K562 (cell line): ENCODE data around the gene GABRR3. TPM values are rescaled to one million over a fixed set of nuclear protein-coding genes. Genes with fewer than 3 reads are reported as not detected.
A peak's percentile ranks its signal among the peaks of the same experiment; 100 is the strongest.

Experiments used
- BRF1 ChIP-seq: IDR thresholded peaks from 3 replicates; pipeline ENCODE4 v1.6.1; 2011; ENCODE audit warnings: borderline replicate concordance, mild to moderate bottlenecking; ENCODE audit not compliant: insufficient read length; ENCODE audit errors: extremely low read depth
- CXXC5 ChIP-seq: fragments of 250-450 bp; sonication (Bioruptor Pico); IDR thresholded peaks from 2 replicates; pipeline ENCODE4 v1.8.0; 2022; ENCODE audit warnings: inconsistent platforms, mild to moderate bottlenecking, moderate library complexity
- FIP1L1 ChIP-seq: fragments of 200-400 bp; formaldehyde crosslinking; IDR thresholded peaks from 2 replicates; pipeline ENCODE4 v1.6.1; 2018; ENCODE audit warnings: mild to moderate bottlenecking, low read depth, low read length; ENCODE audit not compliant: poor library complexity, severe bottlenecking
- FOXJ2 ChIP-seq: fragments of 200-800 bp; sonication (Bioruptor generic); IDR thresholded peaks from 2 replicates; pipeline ENCODE4 v1.6.1; 2016; ENCODE audit warnings: missing genetic modification characterization, missing compliant biosample characterization
- GATA2 ChIP-seq: sonication (generic); formaldehyde crosslinking; IDR thresholded peaks from 2 replicates; pipeline ENCODE4 v1.4.0; 2020; ENCODE audit warnings: mild to moderate bottlenecking, missing genetic modification reagents
- ILF3 ChIP-seq: fragments of 450-650 bp; IDR thresholded peaks from 2 replicates; pipeline ENCODE4 v1.6.1; 2018; ENCODE audit warnings: antibody characterized with exemption, mild to moderate bottlenecking, moderate library complexity, borderline replicate concordance
- MYC ChIP-seq, 2 experiments: fragments of 250-450 bp in 1 of 2; sonication (Bioruptor Pico) in 1 of 2; IDR thresholded peaks; 2 replicates each; pipeline versions ENCODE4 v1.5.1 to v1.6.1; 2012 to 2021; ENCODE audit warnings: low read depth in 2 of 2, borderline replicate concordance in 1 of 2, improper control_type of control experiment in 1 of 2, low read length in 1 of 2, mild to moderate bottlenecking in 1 of 2, moderate library complexity in 1 of 2
- NONO ChIP-seq, 2 experiments: fragments of 200-400 bp in 1 of 2; fragments of 450-650 bp in 1 of 2; formaldehyde crosslinking in 1 of 2; IDR thresholded peaks; 2 replicates each; pipeline ENCODE4 v1.6.1; 2017; ENCODE audit warnings: low read depth in 2 of 2, mild to moderate bottlenecking in 2 of 2, moderate library complexity in 2 of 2, low read length in 1 of 2
- TRIM28 ChIP-seq: fragments of 450-650 bp; IDR thresholded peaks from 2 replicates; pipeline ENCODE4 v1.6.1; 2017
- WHSC1 ChIP-seq: IDR thresholded peaks from one replicate; pipeline ENCODE4 v1.6.1; 2012; ENCODE audit warnings: low read length, control low read depth, inconsistent platforms
- ZFP30 ChIP-seq: fragments of 250-450 bp; sonication (Bioruptor Pico); IDR thresholded peaks from 2 replicates; pipeline ENCODE4 v1.8.0; 2022; ENCODE audit warnings: moderate library complexity, mild to moderate bottlenecking, inconsistent platforms, borderline replicate concordance
- ZNF124 ChIP-seq: sonication (generic); formaldehyde crosslinking; IDR thresholded peaks from 2 replicates; pipeline ENCODE4 v1.8.1; 2022; ENCODE audit warnings: missing genetic modification reagents
- polyA plus RNA-seq, 8 experiments: library from polyadenylated mRNA; depleted of rRNA in 4 of 8; stranded (reverse) in 5 of 8; unstranded in 3 of 8; fragments of >200 nt; fragmentation: Nextera tagmentation in 2 of 8; fragmentation: Illumina TruSeq in 1 of 8; extraction: Ambion mirVana in 2 of 8; extraction: Trizol in 1 of 8; gene quantifications; 2 replicates each; pipeline versions ENCODE4 v1.2.1 to v1.2.3, GENCODE V29; 2011 to 2014; ENCODE audit warnings: inconsistent platforms in 1 of 8, missing spikeins in 1 of 8
- total RNA-seq, 7 experiments: library from RNA; depleted of rRNA in 6 of 7; stranded (reverse); fragments of >200 nt in 6 of 7; fragmentation: Illumina TruSeq in 2 of 7; extraction: Trizol in 2 of 7; gene quantifications; 2 replicates each; pipeline versions ENCODE4 v1.2.1 to v1.2.3, GENCODE V29; 2011 to 2021; ENCODE audit warnings: low replicate concordance in 1 of 7
- TF ChIP-seq, protein P1 (sequence below), 2 experiments: fragments of 200-800 bp in 1 of 2; sonication (Bioruptor generic) in 1 of 2; sonication (generic) in 1 of 2; formaldehyde crosslinking in 1 of 2; IDR thresholded peaks in 1 of 2; conservative IDR thresholded peaks in 1 of 2; 2 replicates each; pipeline versions ENCODE4 v1.5.0 to v1.6.1; 2016 to 2020; ENCODE audit warnings: missing compliant biosample characterization in 1 of 2, missing genetic modification characterization in 1 of 2, missing genetic modification reagents in 1 of 2
- TF ChIP-seq, protein P2 (sequence below): sonication (generic); formaldehyde crosslinking; IDR thresholded peaks from 2 replicates; pipeline ENCODE4 v1.8.1; 2022; ENCODE audit warnings: missing genetic modification reagents
- TF ChIP-seq, protein P3 (sequence below): sonication (generic); formaldehyde crosslinking; IDR thresholded peaks from 2 replicates; pipeline ENCODE4 v1.5.0; 2020; ENCODE audit warnings: missing genetic modification reagents

GABRR3 gene
- total and polyA plus RNA-seq, 9 of the 15 experiments (the other 6 are each of a cell fraction or from before 2014, with no cell fraction given) = not detected

DNA sequence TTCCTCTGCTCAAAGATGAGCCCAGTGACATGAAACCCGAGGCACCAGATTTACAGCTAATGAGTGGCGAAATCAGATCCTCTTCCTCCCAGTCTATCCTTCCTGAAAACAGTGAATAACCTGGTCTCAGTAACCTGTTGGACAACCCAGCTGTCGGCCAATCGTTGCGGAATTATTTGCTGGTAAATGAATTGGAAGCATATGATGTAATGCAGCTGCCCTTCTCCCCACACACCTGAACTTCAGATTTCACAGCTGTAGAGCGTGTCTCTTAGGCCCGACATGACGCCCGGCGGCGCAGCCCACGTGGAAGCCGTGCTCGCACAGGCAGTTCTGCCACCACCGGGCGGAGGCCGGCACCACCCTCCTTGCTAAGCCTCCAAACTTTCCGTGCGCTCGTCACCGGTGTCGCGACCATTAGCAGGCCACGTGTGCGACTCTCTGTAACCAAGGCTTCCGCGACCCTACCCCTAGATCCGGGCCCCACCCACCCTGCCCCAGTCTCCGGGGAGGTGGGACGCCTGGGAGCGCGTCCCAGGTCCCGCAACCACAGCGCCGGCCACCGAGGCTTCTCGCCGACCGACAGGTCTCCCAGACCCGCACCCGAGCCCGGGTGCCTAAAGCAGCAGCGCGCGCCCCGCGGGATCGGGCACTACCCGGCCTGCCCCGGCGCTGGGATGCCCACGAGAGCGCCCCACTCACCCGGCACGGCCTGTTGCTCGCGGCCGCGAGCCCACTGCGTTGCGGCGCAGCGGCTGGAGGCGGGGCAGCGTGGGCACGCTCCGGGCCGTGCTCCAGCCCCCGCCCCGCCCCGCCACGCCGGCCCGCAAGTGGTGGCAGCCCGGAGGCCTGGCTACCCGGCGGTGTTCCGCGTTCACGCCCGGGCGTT lies 63.2 kb downstream of the GABRR3 start, which contains the start of gene RIOX2 (continued):
- TF ChIP-seq CXXC5 (peak; percentile 79), WHSC1 (no peak), GATA2 (CRISPR knock-in tag) (no peak), NONO (IDR thresholded peaks at IDR 0.05; ENCODE audit: low read depth in 2 of 2, low read length in 1 of 2) (no peak), BRF1 (no peak), TRIM28 (no peak), ZNF124 (CRISPR knock-in tag) (no peak), FOXJ2 (tag) (no peak), MYC (IDR thresholded peaks at IDR 0.05; ENCODE audit: low read depth, low read length) (peak; percentile 90), MYC (CRISPR knock-in tag; IDR thresholded peaks at IDR 0.05; ENCODE audit: borderline replicate concordance, low read depth) (peak; percentile 36; the same call in 1 of the 2 replicates), FIP1L1 (no peak), ILF3 (no peak), ZFP30 (CRISPR knock-in tag) (no peak)
- TF ChIP-seq, protein P1, sequence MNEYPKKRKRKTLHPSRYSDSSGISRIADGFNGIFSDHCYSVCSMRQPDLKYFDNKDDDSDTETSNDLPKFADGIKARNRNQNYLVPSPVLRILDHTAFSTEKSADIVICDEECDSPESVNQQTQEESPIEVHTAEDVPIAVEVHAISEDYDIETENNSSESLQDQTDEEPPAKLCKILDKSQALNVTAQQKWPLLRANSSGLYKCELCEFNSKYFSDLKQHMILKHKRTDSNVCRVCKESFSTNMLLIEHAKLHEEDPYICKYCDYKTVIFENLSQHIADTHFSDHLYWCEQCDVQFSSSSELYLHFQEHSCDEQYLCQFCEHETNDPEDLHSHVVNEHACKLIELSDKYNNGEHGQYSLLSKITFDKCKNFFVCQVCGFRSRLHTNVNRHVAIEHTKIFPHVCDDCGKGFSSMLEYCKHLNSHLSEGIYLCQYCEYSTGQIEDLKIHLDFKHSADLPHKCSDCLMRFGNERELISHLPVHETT (CRISPR knock-in tag; conservative IDR thresholded peaks at IDR 0.05 in 1 of 2, IDR thresholded peaks at IDR 0.05 in 1 of 2) = no peak
- TF ChIP-seq, protein P2, sequence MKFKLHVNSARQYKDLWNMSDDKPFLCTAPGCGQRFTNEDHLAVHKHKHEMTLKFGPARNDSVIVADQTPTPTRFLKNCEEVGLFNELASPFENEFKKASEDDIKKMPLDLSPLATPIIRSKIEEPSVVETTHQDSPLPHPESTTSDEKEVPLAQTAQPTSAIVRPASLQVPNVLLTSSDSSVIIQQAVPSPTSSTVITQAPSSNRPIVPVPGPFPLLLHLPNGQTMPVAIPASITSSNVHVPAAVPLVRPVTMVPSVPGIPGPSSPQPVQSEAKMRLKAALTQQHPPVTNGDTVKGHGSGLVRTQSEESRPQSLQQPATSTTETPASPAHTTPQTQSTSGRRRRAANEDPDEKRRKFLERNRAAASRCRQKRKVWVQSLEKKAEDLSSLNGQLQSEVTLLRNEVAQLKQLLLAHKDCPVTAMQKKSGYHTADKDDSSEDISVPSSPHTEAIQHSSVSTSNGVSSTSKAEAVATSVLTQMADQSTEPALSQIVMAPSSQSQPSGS (CRISPR knock-in tag) = no peak
- TF ChIP-seq, protein P3, sequence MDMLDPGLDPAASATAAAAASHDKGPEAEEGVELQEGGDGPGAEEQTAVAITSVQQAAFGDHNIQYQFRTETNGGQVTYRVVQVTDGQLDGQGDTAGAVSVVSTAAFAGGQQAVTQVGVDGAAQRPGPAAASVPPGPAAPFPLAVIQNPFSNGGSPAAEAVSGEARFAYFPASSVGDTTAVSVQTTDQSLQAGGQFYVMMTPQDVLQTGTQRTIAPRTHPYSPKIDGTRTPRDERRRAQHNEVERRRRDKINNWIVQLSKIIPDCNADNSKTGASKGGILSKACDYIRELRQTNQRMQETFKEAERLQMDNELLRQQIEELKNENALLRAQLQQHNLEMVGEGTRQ (CRISPR knock-in tag) = 0 out of 2 replicates have a peak, but pooled peaks have one; percentile 37
